Neural cell (in vitro differentiated cells): ENCODE measurements around the gene GRAMD4. TPM values are rescaled to one million over a fixed set of nuclear protein-coding genes. Genes with fewer than 3 reads are reported as not detected.

Experiments
- H2AFZ ChIP-seq: fragments of 200-600, 300-800 bp; sonication (generic), shearing (Covaris generic); 2 replicates; pipeline ENCODE4 v1.6.0; 2014; ENCODE audit warnings: low read depth, mild to moderate bottlenecking, antibody characterized with exemption, low read length, moderate library complexity
- H3F3A ChIP-seq: fragments of 200-600 bp; shearing (Covaris generic); 2 replicates; pipeline ENCODE4 v1.6.1; 2016; ENCODE audit warnings: mild to moderate bottlenecking, moderate library complexity, mixed read lengths, antibody characterized with exemption, low read length; ENCODE audit not compliant: insufficient read depth, poor library complexity, severe bottlenecking
- H3K27ac ChIP-seq: fragments of 200-600, 300-800 bp; sonication (generic), shearing (Covaris generic); 2 replicates; pipeline ENCODE4 v1.5.1; 2014; ENCODE audit warnings: mild to moderate bottlenecking, low read length, moderate library complexity
- H3K27me3 ChIP-seq: fragments of 300-800, 200-600 bp; sonication (generic), shearing (Covaris generic); 2 replicates; pipeline ENCODE4 v1.6.0; 2014; ENCODE audit warnings: mild to moderate bottlenecking, low read depth, low read length, moderate library complexity; ENCODE audit not compliant: insufficient read depth
- H3K36me3 ChIP-seq: fragments of 300-800, 200-600 bp; sonication (generic), shearing (Covaris generic); 2 replicates; pipeline ENCODE4 v1.5.1; 2014; ENCODE audit warnings: mild to moderate bottlenecking, antibody characterized with exemption, low read length, moderate library complexity; ENCODE audit not compliant: insufficient read depth
- H3K4me2 ChIP-seq: fragments of 300-800, 200-600 bp; sonication (generic), shearing (Covaris generic); 2 replicates; pipeline ENCODE4 v1.6.0; 2014; ENCODE audit warnings: mild to moderate bottlenecking, low read length
- H3K4me3 ChIP-seq: fragments of 300-800, 200-600 bp; sonication (generic), shearing (Covaris generic); 2 replicates; pipeline ENCODE4 v1.5.1; 2014; ENCODE audit warnings: mild to moderate bottlenecking, low read length, moderate library complexity
- H3K79me2 ChIP-seq: fragments of 200-600 bp; shearing (Covaris generic); replicated peaks from 2 replicates; pipeline ENCODE4 v1.6.0; 2014; ENCODE audit warnings: mild to moderate bottlenecking, low read length, moderate library complexity; ENCODE audit not compliant: insufficient read depth
- H3K9ac ChIP-seq: fragments of 300-800, 200-600 bp; sonication (generic), shearing (Covaris generic); 2 replicates; pipeline ENCODE4 v1.6.1; 2016; ENCODE audit warnings: mild to moderate bottlenecking, low read length, mixed read lengths
- H3K9me2 ChIP-seq: fragments of 200-600 bp; shearing (Covaris generic); 2 replicates; pipeline ENCODE4 v1.6.1; 2016; ENCODE audit warnings: mild to moderate bottlenecking, low read length, mixed read lengths; ENCODE audit not compliant: insufficient read depth
- H3K9me3 ChIP-seq: fragments of 200-600, 300-800 bp; sonication (generic), shearing (Covaris generic); 2 replicates; pipeline ENCODE4 v1.6.1; 2016; ENCODE audit warnings: mild to moderate bottlenecking, mixed run types, low read length, moderate library complexity, mixed read lengths
- H4K20me1 ChIP-seq: fragments of 200-600 bp; shearing (Covaris generic); 2 replicates; pipeline ENCODE4 v1.6.1; 2016; ENCODE audit warnings: mild to moderate bottlenecking, mixed run types; ENCODE audit not compliant: insufficient read depth
- CTCF ChIP-seq: fragments of 450-650 bp; IDR thresholded peaks from 2 replicates; pipeline ENCODE4 v1.5.1; 2014; ENCODE audit warnings: antibody characterized with exemption, mild to moderate bottlenecking, moderate library complexity; ENCODE audit not compliant: poor library complexity, severe bottlenecking
- EP300 ChIP-seq: fragments of 450-650 bp; conservative IDR thresholded peaks from 2 replicates; pipeline ENCODE4 v1.6.1; 2014; ENCODE audit warnings: antibody characterized with exemption, mild to moderate bottlenecking, moderate library complexity; ENCODE audit not compliant: poor library complexity, severe bottlenecking
- EZH2 ChIP-seq: fragments of 200-600, 300-800 bp; shearing (Covaris generic), sonication (generic); IDR thresholded peaks from 2 replicates; pipeline ENCODE4 v1.6.1; 2014; ENCODE audit warnings: antibody characterized with exemption, low read length, borderline replicate concordance, mild to moderate bottlenecking; ENCODE audit not compliant: insufficient read depth, poor library complexity, severe bottlenecking
- MXI1 ChIP-seq: fragments of 450-650 bp; conservative IDR thresholded peaks from 2 replicates; pipeline ENCODE4 v1.6.1; 2014; ENCODE audit warnings: antibody characterized with exemption, mild to moderate bottlenecking; ENCODE audit not compliant: poor library complexity, severe bottlenecking
- POLR2AphosphoS5 ChIP-seq: IDR thresholded peaks from 2 replicates; pipeline ENCODE4 v1.6.1; 2012
- RAD21 ChIP-seq: fragments of 450-650 bp; conservative IDR thresholded peaks from 2 replicates; pipeline ENCODE4 v1.6.1; 2014; ENCODE audit warnings: antibody characterized with exemption, mild to moderate bottlenecking, moderate library complexity
- REST ChIP-seq: IDR thresholded peaks from 2 replicates; pipeline ENCODE4 v1.6.1; 2012; ENCODE audit warnings: borderline replicate concordance
- SMC3 ChIP-seq: fragments of 450-650 bp; conservative IDR thresholded peaks from 2 replicates; pipeline ENCODE4 v1.6.1; 2014; ENCODE audit warnings: antibody characterized with exemption, mild to moderate bottlenecking, moderate library complexity; ENCODE audit not compliant: poor library complexity
- TAF1 ChIP-seq: IDR thresholded peaks from 2 replicates; pipeline ENCODE4 v1.6.1; 2012; ENCODE audit warnings: low read depth
- polyA plus RNA-seq: library from polyadenylated mRNA; depleted of rRNA; stranded (reverse); fragments of >200 nt; gene quantifications from 2 replicates; pipeline ENCODE4 v1.2.3, GENCODE V29; 2014

The GRAMD4 gene
- polyA plus RNA-seq, 1 donor from 2014 or later = 35.6 TPM

GRCh38 chr22:46687460-46687859, 67.3 kb downstream of the GRAMD4 start:
- H3K4me2 ChIP-seq = no peak overlapping the region
- no peak overlapping the region for H3K27ac ChIP-seq
- H4K20me1 ChIP-seq = no peaks in the 10 kb centered on the region
- H2AFZ ChIP-seq = no peak overlapping the region
- no peaks in the 10 kb centered on the region for H3K9me3 ChIP-seq
- no peak for TF ChIP-seq RAD21
- no peak for TF ChIP-seq POLR2AphosphoS5
- no peak for TF ChIP-seq MXI1
- no peak for TF ChIP-seq EP300
- TF ChIP-seq TAF1 = no peak
- no peak for TF ChIP-seq CTCF
- TF ChIP-seq REST = no peak
- no peak for TF ChIP-seq EZH2
- TF ChIP-seq SMC3 = no peak
- no peak overlapping the region for H3K4me3 ChIP-seq
- no peaks in the 10 kb centered on the region for H3K27me3 ChIP-seq
- H3K9ac ChIP-seq = no peak overlapping the region
- no peaks in the 10 kb centered on the region for H3K79me2 ChIP-seq
- H3K36me3 ChIP-seq = peaks cover 7% of the 10 kb centered on the region
- H3F3A ChIP-seq = no peaks in the 10 kb centered on the region
- no peaks in the 10 kb centered on the region for H3K9me2 ChIP-seq

GRCh38 chr22:46688949-46689348, 68.8 kb downstream of the GRAMD4 start:
- Histone ChIP-seq H2AFZ (no peak overlapping the region), H3K27me3 (no peaks in the 10 kb centered on the region), H3K9me3 (no peaks in the 10 kb centered on the region), H4K20me1 (no peaks in the 10 kb centered on the region), H3K27ac (no peak overlapping the region), H3K9ac (no peak overlapping the region), H3K36me3 (peaks cover 7% of the 10 kb centered on the region), H3K79me2 (no peaks in the 10 kb centered on the region), H3K4me3 (no peak overlapping the region), H3K9me2 (no peaks in the 10 kb centered on the region), H3F3A (no peaks in the 10 kb centered on the region), H3K4me2 (no peak overlapping the region)
- TF ChIP-seq MXI1 (no peak), EZH2 (no peak), SMC3 (no peak), REST (no peak), POLR2AphosphoS5 (no peak), TAF1 (no peak), RAD21 (no peak), EP300 (no peak)
